ENCODE results near the gene CELF5. TPM values are rescaled to one million over a fixed set of nuclear protein-coding genes. Genes with fewer than 3 reads are reported as not detected.
"Not testable (repeated sequence)": the region's sequence is repeated elsewhere in the genome, so short reads cannot be mapped to it uniquely, and the experiment has no call there.

The CELF5 gene
- total and polyA plus RNA-seq, 2 experiments from 2014 or later, result 5.6 to 10.6 TPM

DNA sequence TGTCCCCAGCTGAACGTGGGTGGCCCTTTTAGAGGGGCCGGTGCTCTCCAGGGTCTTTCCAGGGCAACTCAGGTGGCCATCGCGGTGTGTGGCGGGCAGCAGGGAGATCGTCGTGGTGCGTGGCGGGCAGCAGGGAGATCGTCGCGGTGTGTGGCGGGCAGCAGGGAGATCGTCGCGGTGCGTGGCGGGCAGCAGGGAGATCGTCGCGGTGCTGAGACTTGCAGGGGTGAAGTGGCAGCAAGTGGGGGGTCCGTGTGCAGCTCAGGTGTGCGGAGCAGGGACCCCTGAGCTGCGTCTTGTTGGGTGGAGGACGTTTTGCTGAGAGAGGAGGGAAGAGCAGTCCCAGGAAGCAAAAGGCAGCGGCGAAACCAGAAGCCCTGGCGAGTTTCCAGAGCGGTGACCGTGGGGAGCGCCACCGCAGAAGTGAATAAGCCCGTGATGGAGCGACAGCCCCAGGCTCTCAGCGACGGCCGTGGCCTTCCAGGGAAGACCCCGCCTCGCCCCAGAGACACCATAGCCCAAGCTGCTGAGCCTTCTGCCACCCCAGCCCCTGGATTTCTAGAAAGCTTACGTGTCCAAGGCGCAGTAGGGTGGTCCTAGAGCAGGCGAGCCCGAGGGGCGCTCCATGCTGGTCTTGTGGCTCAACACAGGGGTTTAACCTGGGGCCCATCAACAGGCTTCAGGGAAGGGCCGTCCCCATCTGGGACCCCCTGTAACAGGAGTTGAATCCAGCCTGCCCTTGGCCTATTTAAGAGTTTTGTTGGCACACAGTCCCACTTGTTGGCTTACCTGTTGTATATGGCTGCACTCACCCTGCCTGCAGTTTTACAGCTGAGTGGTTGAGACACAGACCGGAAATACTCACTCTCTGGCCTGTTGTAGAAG lies 33.3 kb upstream of the CELF5 start (continued):
- TF ChIP-seq ZNF462 (CRISPR knock-in tag; IDR thresholded peaks at IDR 0.05), result no peak
- TF ChIP-seq, protein P1, sequence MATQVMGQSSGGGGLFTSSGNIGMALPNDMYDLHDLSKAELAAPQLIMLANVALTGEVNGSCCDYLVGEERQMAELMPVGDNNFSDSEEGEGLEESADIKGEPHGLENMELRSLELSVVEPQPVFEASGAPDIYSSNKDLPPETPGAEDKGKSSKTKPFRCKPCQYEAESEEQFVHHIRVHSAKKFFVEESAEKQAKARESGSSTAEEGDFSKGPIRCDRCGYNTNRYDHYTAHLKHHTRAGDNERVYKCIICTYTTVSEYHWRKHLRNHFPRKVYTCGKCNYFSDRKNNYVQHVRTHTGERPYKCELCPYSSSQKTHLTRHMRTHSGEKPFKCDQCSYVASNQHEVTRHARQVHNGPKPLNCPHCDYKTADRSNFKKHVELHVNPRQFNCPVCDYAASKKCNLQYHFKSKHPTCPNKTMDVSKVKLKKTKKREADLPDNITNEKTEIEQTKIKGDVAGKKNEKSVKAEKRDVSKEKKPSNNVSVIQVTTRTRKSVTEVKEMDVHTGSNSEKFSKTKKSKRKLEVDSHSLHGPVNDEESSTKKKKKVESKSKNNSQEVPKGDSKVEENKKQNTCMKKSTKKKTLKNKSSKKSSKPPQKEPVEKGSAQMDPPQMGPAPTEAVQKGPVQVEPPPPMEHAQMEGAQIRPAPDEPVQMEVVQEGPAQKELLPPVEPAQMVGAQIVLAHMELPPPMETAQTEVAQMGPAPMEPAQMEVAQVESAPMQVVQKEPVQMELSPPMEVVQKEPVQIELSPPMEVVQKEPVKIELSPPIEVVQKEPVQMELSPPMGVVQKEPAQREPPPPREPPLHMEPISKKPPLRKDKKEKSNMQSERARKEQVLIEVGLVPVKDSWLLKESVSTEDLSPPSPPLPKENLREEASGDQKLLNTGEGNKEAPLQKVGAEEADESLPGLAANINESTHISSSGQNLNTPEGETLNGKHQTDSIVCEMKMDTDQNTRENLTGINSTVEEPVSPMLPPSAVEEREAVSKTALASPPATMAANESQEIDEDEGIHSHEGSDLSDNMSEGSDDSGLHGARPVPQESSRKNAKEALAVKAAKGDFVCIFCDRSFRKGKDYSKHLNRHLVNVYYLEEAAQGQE (IDR thresholded peaks at IDR 0.05; ENCODE audit: unreplicated experiment), result no peak

DNA sequence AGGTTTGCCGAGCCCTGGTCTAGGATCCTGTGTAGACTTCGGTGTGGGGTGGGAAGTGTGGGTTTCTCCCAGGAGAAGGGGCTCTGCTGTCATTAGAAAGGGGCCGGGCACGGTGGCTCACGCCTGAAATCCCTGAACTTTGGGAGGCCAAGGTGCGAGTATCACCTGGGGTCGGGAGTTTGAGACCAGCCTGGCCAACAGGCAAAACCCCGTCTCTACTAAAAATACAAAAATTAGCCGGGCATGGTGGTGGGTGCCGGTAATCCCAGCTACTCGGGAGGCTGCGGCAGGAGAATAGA lies 32.7 kb upstream of the CELF5 start:
- not testable (repeated sequence) for H3K27me3 Mint-ChIP-seq (ENCODE audit: insufficient read depth, low read depth, poor library complexity); H3K36me3 ChIP-seq (ENCODE audit: insufficient read depth); H3K4me1 ChIP-seq (ENCODE audit: insufficient read depth); H3K27ac ChIP-seq (ENCODE audit: low read depth); ATAC-seq; DNase-seq (ENCODE audit: low spot score); H3K4me2 ChIP-seq; H3K4me3 Mint-ChIP-seq; H3F3A ChIP-seq (replicated peaks; ENCODE audit: low read depth); H3K4me3 ChIP-seq; H3K9me2 ChIP-seq (ENCODE audit: insufficient read depth); H2AFZ ChIP-seq; H3K9me3 Mint-ChIP-seq; H3K27ac Mint-ChIP-seq; H3K27me3 ChIP-seq (ENCODE audit: insufficient read depth)
- Mint-ChIP-seq H3K4me1 (peaks cover 19% of the 10 kb centered on the region), H3K36me3 (ENCODE audit: low read depth) (peaks cover 18% of the 10 kb centered on the region)
- Histone ChIP-seq H3K79me2 (replicated peaks; ENCODE audit: insufficient read depth) (peaks cover 62% of the 10 kb centered on the region), H4K20me1 (replicated peaks; ENCODE audit: insufficient read depth) (peaks cover 14% of the 10 kb centered on the region)

Measured in GM23338 (cell line).